Neural cell (in vitro differentiated cells): ENCODE results near the gene MAP4K2. TPM values are rescaled to one million over a fixed set of nuclear protein-coding genes. Genes with fewer than 3 reads are reported as not detected.

ENCODE experiments used
- H2AFZ ChIP-seq: fragments of 200-600, 300-800 bp; sonication (generic), shearing (Covaris generic); 2 replicates; pipeline ENCODE4 v1.6.0; 2014; ENCODE audit warnings: low read depth, mild to moderate bottlenecking, antibody characterized with exemption, low read length, moderate library complexity
- H3F3A ChIP-seq: fragments of 200-600 bp; shearing (Covaris generic); 2 replicates; pipeline ENCODE4 v1.6.1; 2016; ENCODE audit warnings: mild to moderate bottlenecking, moderate library complexity, mixed read lengths, antibody characterized with exemption, low read length; ENCODE audit not compliant: insufficient read depth, poor library complexity, severe bottlenecking
- H3K27ac ChIP-seq: fragments of 200-600, 300-800 bp; sonication (generic), shearing (Covaris generic); 2 replicates; pipeline ENCODE4 v1.5.1; 2014; ENCODE audit warnings: mild to moderate bottlenecking, low read length, moderate library complexity
- H3K27me3 ChIP-seq: fragments of 300-800, 200-600 bp; sonication (generic), shearing (Covaris generic); 2 replicates; pipeline ENCODE4 v1.6.0; 2014; ENCODE audit warnings: mild to moderate bottlenecking, low read depth, low read length, moderate library complexity; ENCODE audit not compliant: insufficient read depth
- H3K36me3 ChIP-seq: fragments of 300-800, 200-600 bp; sonication (generic), shearing (Covaris generic); 2 replicates; pipeline ENCODE4 v1.5.1; 2014; ENCODE audit warnings: mild to moderate bottlenecking, antibody characterized with exemption, low read length, moderate library complexity; ENCODE audit not compliant: insufficient read depth
- H3K4me2 ChIP-seq: fragments of 300-800, 200-600 bp; sonication (generic), shearing (Covaris generic); 2 replicates; pipeline ENCODE4 v1.6.0; 2014; ENCODE audit warnings: mild to moderate bottlenecking, low read length
- H3K4me3 ChIP-seq: fragments of 300-800, 200-600 bp; sonication (generic), shearing (Covaris generic); 2 replicates; pipeline ENCODE4 v1.5.1; 2014; ENCODE audit warnings: mild to moderate bottlenecking, low read length, moderate library complexity
- H3K79me2 ChIP-seq: fragments of 200-600 bp; shearing (Covaris generic); replicated peaks from 2 replicates; pipeline ENCODE4 v1.6.0; 2014; ENCODE audit warnings: mild to moderate bottlenecking, low read length, moderate library complexity; ENCODE audit not compliant: insufficient read depth
- H3K9ac ChIP-seq: fragments of 300-800, 200-600 bp; sonication (generic), shearing (Covaris generic); 2 replicates; pipeline ENCODE4 v1.6.1; 2016; ENCODE audit warnings: mild to moderate bottlenecking, low read length, mixed read lengths
- H3K9me2 ChIP-seq: fragments of 200-600 bp; shearing (Covaris generic); 2 replicates; pipeline ENCODE4 v1.6.1; 2016; ENCODE audit warnings: mild to moderate bottlenecking, low read length, mixed read lengths; ENCODE audit not compliant: insufficient read depth
- H3K9me3 ChIP-seq: fragments of 200-600, 300-800 bp; sonication (generic), shearing (Covaris generic); 2 replicates; pipeline ENCODE4 v1.6.1; 2016; ENCODE audit warnings: mild to moderate bottlenecking, mixed run types, low read length, moderate library complexity, mixed read lengths
- H4K20me1 ChIP-seq: fragments of 200-600 bp; shearing (Covaris generic); 2 replicates; pipeline ENCODE4 v1.6.1; 2016; ENCODE audit warnings: mild to moderate bottlenecking, mixed run types; ENCODE audit not compliant: insufficient read depth
- EP300 ChIP-seq: fragments of 450-650 bp; conservative IDR thresholded peaks from 2 replicates; pipeline ENCODE4 v1.6.1; 2014; ENCODE audit warnings: antibody characterized with exemption, mild to moderate bottlenecking, moderate library complexity; ENCODE audit not compliant: poor library complexity, severe bottlenecking
- EZH2 ChIP-seq: fragments of 200-600, 300-800 bp; shearing (Covaris generic), sonication (generic); IDR thresholded peaks from 2 replicates; pipeline ENCODE4 v1.6.1; 2014; ENCODE audit warnings: antibody characterized with exemption, low read length, borderline replicate concordance, mild to moderate bottlenecking; ENCODE audit not compliant: insufficient read depth, poor library complexity, severe bottlenecking
- MXI1 ChIP-seq: fragments of 450-650 bp; conservative IDR thresholded peaks from 2 replicates; pipeline ENCODE4 v1.6.1; 2014; ENCODE audit warnings: antibody characterized with exemption, mild to moderate bottlenecking; ENCODE audit not compliant: poor library complexity, severe bottlenecking
- POLR2AphosphoS5 ChIP-seq: IDR thresholded peaks from 2 replicates; pipeline ENCODE4 v1.6.1; 2012
- RAD21 ChIP-seq: fragments of 450-650 bp; conservative IDR thresholded peaks from 2 replicates; pipeline ENCODE4 v1.6.1; 2014; ENCODE audit warnings: antibody characterized with exemption, mild to moderate bottlenecking, moderate library complexity
- SMC3 ChIP-seq: fragments of 450-650 bp; conservative IDR thresholded peaks from 2 replicates; pipeline ENCODE4 v1.6.1; 2014; ENCODE audit warnings: antibody characterized with exemption, mild to moderate bottlenecking, moderate library complexity; ENCODE audit not compliant: poor library complexity
- TAF1 ChIP-seq: IDR thresholded peaks from 2 replicates; pipeline ENCODE4 v1.6.1; 2012; ENCODE audit warnings: low read depth
- polyA plus RNA-seq: library from polyadenylated mRNA; depleted of rRNA; stranded (reverse); fragments of >200 nt; gene quantifications from 2 replicates; pipeline ENCODE4 v1.2.3, GENCODE V29; 2014
- TF ChIP-seq, protein P1 (sequence below): IDR thresholded peaks from 2 replicates; pipeline ENCODE4 v1.6.1; 2012; ENCODE audit warnings: borderline replicate concordance
- TF ChIP-seq, protein P2 (sequence below): fragments of 450-650 bp; IDR thresholded peaks from 2 replicates; pipeline ENCODE4 v1.5.1; 2014; ENCODE audit warnings: antibody characterized with exemption, mild to moderate bottlenecking, moderate library complexity; ENCODE audit not compliant: poor library complexity, severe bottlenecking

MAP4K2 gene
- polyA plus RNA-seq, 1 donor from 2014 or later, result 12.4 TPM

DNA sequence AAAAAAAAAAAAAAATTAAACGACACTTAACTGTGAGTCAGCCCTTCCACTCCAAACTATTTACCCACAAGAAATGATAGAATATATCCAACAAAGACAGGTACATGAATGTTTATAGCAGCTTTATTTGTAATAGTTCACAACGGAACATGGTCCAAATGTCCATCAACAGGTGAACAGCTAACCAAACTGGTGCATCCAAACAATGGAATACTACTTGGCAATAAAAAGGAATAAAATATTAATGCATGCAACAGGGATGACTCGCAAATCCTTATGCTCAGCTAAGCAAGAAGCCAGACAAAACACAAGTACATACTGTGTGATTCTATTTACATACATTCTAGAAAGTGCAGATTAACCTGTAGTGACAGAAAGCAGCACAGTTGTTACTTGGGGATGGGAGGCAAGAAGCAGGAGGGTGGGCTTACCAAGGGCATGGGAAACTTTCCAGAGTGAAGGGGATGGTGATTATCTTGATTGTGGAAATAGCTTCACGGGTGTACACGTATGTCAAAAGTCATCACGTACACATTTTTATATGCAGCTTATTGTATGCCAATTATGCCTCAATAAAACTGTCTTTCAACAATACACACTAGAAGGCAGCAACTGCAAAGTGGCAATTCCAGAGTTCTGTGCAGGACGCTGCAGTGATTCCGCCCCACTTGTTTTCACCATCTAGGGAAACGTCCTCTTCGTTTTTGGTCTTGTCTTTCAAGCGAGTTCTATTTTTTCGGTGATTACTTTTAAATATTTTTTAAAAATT is 18.0 kb downstream of the MAP4K2 start:
- Histone ChIP-seq H3K27me3 (no peaks in the 10 kb centered on the region), H3F3A (no peaks in the 10 kb centered on the region)
- TF ChIP-seq SMC3 (no peak), EZH2 (no peak), MXI1 (no peak), RAD21 (no peak)
- TF ChIP-seq, protein P1, sequence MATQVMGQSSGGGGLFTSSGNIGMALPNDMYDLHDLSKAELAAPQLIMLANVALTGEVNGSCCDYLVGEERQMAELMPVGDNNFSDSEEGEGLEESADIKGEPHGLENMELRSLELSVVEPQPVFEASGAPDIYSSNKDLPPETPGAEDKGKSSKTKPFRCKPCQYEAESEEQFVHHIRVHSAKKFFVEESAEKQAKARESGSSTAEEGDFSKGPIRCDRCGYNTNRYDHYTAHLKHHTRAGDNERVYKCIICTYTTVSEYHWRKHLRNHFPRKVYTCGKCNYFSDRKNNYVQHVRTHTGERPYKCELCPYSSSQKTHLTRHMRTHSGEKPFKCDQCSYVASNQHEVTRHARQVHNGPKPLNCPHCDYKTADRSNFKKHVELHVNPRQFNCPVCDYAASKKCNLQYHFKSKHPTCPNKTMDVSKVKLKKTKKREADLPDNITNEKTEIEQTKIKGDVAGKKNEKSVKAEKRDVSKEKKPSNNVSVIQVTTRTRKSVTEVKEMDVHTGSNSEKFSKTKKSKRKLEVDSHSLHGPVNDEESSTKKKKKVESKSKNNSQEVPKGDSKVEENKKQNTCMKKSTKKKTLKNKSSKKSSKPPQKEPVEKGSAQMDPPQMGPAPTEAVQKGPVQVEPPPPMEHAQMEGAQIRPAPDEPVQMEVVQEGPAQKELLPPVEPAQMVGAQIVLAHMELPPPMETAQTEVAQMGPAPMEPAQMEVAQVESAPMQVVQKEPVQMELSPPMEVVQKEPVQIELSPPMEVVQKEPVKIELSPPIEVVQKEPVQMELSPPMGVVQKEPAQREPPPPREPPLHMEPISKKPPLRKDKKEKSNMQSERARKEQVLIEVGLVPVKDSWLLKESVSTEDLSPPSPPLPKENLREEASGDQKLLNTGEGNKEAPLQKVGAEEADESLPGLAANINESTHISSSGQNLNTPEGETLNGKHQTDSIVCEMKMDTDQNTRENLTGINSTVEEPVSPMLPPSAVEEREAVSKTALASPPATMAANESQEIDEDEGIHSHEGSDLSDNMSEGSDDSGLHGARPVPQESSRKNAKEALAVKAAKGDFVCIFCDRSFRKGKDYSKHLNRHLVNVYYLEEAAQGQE, result no peak

DNA sequence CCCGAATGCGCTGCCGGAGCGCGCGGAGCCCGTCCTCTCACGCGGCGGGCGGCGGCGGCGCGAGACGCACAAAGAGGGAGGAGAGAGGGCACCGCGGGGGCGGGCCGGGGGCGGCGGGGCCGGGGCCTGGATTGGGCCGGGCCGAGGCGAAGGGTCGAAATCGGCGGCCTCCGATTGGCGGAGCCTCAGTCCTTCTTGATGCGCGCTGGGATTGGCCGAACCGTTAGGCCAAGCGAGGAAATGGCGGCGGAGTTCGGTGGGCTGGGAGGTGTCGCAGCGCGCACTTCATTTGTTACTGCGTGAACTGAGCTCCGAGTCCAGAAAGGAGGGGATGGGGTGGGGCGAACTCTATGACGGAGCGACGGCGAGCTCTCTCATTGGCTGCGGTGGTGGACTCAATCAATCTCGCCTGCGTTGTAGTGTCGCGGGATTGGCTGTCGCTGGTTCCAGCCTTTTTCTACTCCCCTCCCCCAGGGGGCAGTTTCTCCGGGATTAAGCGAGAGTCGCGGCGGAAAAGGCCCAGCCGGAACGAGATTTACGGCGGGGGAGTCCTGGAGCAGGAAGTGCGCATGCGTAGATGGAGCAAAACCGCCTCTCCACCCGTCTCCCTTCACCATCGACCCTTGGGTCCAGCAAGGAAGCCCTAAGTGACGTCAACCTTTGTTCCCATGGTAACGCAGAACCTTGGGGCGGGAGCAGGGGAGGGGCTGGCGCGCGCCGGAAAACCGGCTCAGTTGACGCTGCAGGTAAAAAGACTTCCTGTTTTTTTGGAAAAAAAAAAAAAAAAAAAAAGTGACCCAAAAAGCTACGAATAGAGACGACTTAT is 24.3 kb downstream of the MAP4K2 start, which contains the start of gene SF1:
SF1 (minus strand) TSS at position 70 of the 826 bp plus-strand sequence. CDS start 150 bp downstream, outside the sequence.
- H3K9me2 ChIP-seq, result no peaks in the 10 kb centered on the region
- H3K9me3 ChIP-seq, result no peaks in the 10 kb centered on the region
- H3F3A ChIP-seq, result peaks cover 7% of the 10 kb centered on the region
- H2AFZ ChIP-seq, result no peak within 1 kb of the TSS
- H3K4me2 ChIP-seq, result peak within 1 kb of the TSS; percentile 91
- no peaks in the 10 kb centered on the region for H3K27me3 ChIP-seq
- H3K79me2 ChIP-seq, result peaks cover 41% of the 10 kb centered on the region
- peak within 1 kb of the TSS; percentile 96 for H3K27ac ChIP-seq
- H4K20me1 ChIP-seq, result peaks cover 28% of the 10 kb centered on the region
- H3K9ac ChIP-seq, result peak within 1 kb of the TSS; percentile 97
- peaks cover 13% of the 10 kb centered on the region for H3K36me3 ChIP-seq
- H3K4me3 ChIP-seq, result peak within 1 kb of the TSS; percentile 80
- TF ChIP-seq TAF1, result peak; percentile 74
- no peak for TF ChIP-seq MXI1
- TF ChIP-seq EP300, result peak; percentile 68
- no peak for TF ChIP-seq EZH2
- TF ChIP-seq, protein P1, result peak; percentile 73
- TF ChIP-seq POLR2AphosphoS5, result peak; percentile 94
- TF ChIP-seq, protein P2, sequence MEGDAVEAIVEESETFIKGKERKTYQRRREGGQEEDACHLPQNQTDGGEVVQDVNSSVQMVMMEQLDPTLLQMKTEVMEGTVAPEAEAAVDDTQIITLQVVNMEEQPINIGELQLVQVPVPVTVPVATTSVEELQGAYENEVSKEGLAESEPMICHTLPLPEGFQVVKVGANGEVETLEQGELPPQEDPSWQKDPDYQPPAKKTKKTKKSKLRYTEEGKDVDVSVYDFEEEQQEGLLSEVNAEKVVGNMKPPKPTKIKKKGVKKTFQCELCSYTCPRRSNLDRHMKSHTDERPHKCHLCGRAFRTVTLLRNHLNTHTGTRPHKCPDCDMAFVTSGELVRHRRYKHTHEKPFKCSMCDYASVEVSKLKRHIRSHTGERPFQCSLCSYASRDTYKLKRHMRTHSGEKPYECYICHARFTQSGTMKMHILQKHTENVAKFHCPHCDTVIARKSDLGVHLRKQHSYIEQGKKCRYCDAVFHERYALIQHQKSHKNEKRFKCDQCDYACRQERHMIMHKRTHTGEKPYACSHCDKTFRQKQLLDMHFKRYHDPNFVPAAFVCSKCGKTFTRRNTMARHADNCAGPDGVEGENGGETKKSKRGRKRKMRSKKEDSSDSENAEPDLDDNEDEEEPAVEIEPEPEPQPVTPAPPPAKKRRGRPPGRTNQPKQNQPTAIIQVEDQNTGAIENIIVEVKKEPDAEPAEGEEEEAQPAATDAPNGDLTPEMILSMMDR, result peak; percentile 65
- TF ChIP-seq RAD21, result no peak
- TF ChIP-seq SMC3, result no peak

More for the DNA sequence above, 18.0 kb downstream of the MAP4K2 start:
- Histone ChIP-seq H3K79me2 (peaks cover 4% of the 10 kb centered on the region), H3K9me3 (no peaks in the 10 kb centered on the region), H2AFZ (no peak overlapping the region), H3K27ac (no peak overlapping the region), H3K36me3 (no peaks in the 10 kb centered on the region), H3K4me3 (no peak overlapping the region), H3K4me2 (no peak overlapping the region), H3K9ac (no peak overlapping the region), H3K9me2 (no peaks in the 10 kb centered on the region), H4K20me1 (no peaks in the 10 kb centered on the region)
